HG03196 (cell line): Measurements from ENCODE around the gene PTDSS2.
"Not testable (repeated sequence)": the region's sequence is repeated elsewhere in the genome, so short reads cannot be mapped to it uniquely, and the experiment has no call there.

Source experiments
- ATAC-seq: cut with Tn5 transposase; IDR thresholded peaks from one replicate; pipeline ENCODE4 v1.9.1; 2021; ENCODE audit not compliant: unreplicated experiment

PTDSS2 gene

GRCh38 chr11:464316-464715 lies 14.2 kb downstream of the PTDSS2 start:
- ATAC-seq, result no peak

- no peak for ATAC-seq
Measured at GRCh38 chr11:465896-466530, 15.9 kb downstream of the PTDSS2 start.

- ATAC-seq, result no peak
Measured at GRCh38 chr11:468036-468435, 18.0 kb downstream of the PTDSS2 start.

- ATAC-seq, result no peak
Measured at GRCh38 chr11:468493-468892, 18.4 kb downstream of the PTDSS2 start.

- not testable (repeated sequence) for ATAC-seq
Measured at GRCh38 chr11:469026-469683, 19.1 kb downstream of the PTDSS2 start.

- ATAC-seq, result no peak
Measured at GRCh38 chr11:469684-470560, 19.8 kb downstream of the PTDSS2 start.

GRCh38 chr11:471468-472145 lies 21.5 kb downstream of the PTDSS2 start:
- ATAC-seq, result no peak

- no peak for ATAC-seq
Measured at GRCh38 chr11:472272-472671, 22.2 kb downstream of the PTDSS2 start.

GRCh38 chr11:472816-473215 lies 22.7 kb downstream of the PTDSS2 start:
- ATAC-seq, result no peak

- no peak for ATAC-seq
Measured at GRCh38 chr11:473415-473814, 23.3 kb downstream of the PTDSS2 start.

- no peak for ATAC-seq
Measured at GRCh38 chr11:473962-474785, 24.1 kb downstream of the PTDSS2 start.

- ATAC-seq, result no peak
Measured at GRCh38 chr11:474914-475506, 24.9 kb downstream of the PTDSS2 start.

GRCh38 chr11:475941-476340 lies 25.9 kb downstream of the PTDSS2 start:
- ATAC-seq, result no peak

- ATAC-seq, result no peak
Measured at GRCh38 chr11:476416-476815, 26.3 kb downstream of the PTDSS2 start.

GRCh38 chr11:477052-477715 lies 27.1 kb downstream of the PTDSS2 start:
- ATAC-seq, result no peak

GRCh38 chr11:479311-479710 lies 29.2 kb downstream of the PTDSS2 start:
- no peak for ATAC-seq

- ATAC-seq, result no peak
Measured at GRCh38 chr11:484616-485015, 34.5 kb downstream of the PTDSS2 start.

- no peak for ATAC-seq
Measured at GRCh38 chr11:486189-486588, 36.1 kb downstream of the PTDSS2 start.

GRCh38 chr11:487571-488021 lies 37.5 kb downstream of the PTDSS2 start:
- no peak for ATAC-seq
